ENCODE measurements around the gene CREB3L1. TPM values are rescaled to one million over a fixed set of nuclear protein-coding genes. Genes with fewer than 3 reads are reported as not detected.
A peak's percentile ranks its signal among the peaks of the same experiment; 100 is the strongest.

CREB3L1 gene
- 10 to 100 TPM; 20.7 to 28.0 TPM for total RNA-seq
- long read RNA-seq, result 0 reads

GRCh38 chr11:46277622-46278386 lies at the start of gene CREB3L1:
CREB3L1 (plus strand) TSS chr11:46277662; CDS start chr11:46278112, 450 bp downstream.
- peak; percentile 8 to 38 for ATAC-seq
- intact Hi-C loops (cut with DNase I), result no loop called here
- DNase-seq, result peak; percentile 46

GRCh38 chr11:46229230-46229629 lies 48.2 kb upstream of the CREB3L1 start:
- ATAC-seq, result no peak
- no peak for DNase-seq
- intact Hi-C loops (cut with DNase I), result no loop called here

- ATAC-seq, result no peak
- intact Hi-C loops (cut with DNase I), result no loop called here
- DNase-seq, result no peak
These were observed 43.2 kb upstream of the CREB3L1 start for GRCh38 chr11:46234311-46234710.

GRCh38 chr11:46235777-46236688 lies 41.4 kb upstream of the CREB3L1 start:
- no peak for DNase-seq
- intact Hi-C loops (cut with DNase I), result loop anchor here in 1 of 2 donors (5.0 kb wide), 1 partner anchor 114 kb away; the partner anchor contains the start of gene PHF21A
- no peak for ATAC-seq

- DNase-seq (no peak), ATAC-seq (no peak)
- intact Hi-C loops (cut with DNase I), result loop anchor here in 1 of 2 donors (5.0 kb wide), 1 partner anchor 115 kb away; the partner anchor contains the start of gene PHF21A
These were observed 40.6 kb upstream of the CREB3L1 start for GRCh38 chr11:46236918-46237247.

- intact Hi-C loops (cut with DNase I), result loop anchor here in 1 of 2 donors (5.0 kb wide), 1 partner anchor 115 kb away; the partner anchor contains the start of gene PHF21A
- ATAC-seq (peak; percentile 58 to 69), DNase-seq (peak; percentile 83)
These were observed 40.0 kb upstream of the CREB3L1 start for GRCh38 chr11:46237248-46238077.

- DNase-seq (peak; percentile 89), ATAC-seq (peak; percentile 67 to 72)
- intact Hi-C loops (cut with DNase I), result loop anchor here in 1 of 2 donors (5.0 kb wide), 1 partner anchor 116 kb away; the partner anchor contains the start of gene PHF21A
These were observed 39.1 kb upstream of the CREB3L1 start for GRCh38 chr11:46238078-46238966.

GRCh38 chr11:46238967-46239800 lies 38.3 kb upstream of the CREB3L1 start:
- DNase-seq (peak; percentile 89), ATAC-seq (peak; percentile 84 to 86)
- intact Hi-C loops (cut with DNase I), result loop anchor here in 1 of 2 donors (1.0 to 5.0 kb wide), 2 partner anchors 69 to 117 kb away; partner anchors contain the start of gene PHF21A

- intact Hi-C loops (cut with DNase I), result loop anchor here (1.0 to 5.0 kb wide), 3 partner anchors 69 to 117 kb away; partner anchors contain the start of gene PHF21A (in 1 of the 2)
- DNase-seq, result no peak
- ATAC-seq, result peak in 1 of 2 donors; percentile 28
These were observed 37.7 kb upstream of the CREB3L1 start for GRCh38 chr11:46239801-46240061.

- intact Hi-C loops (cut with DNase I), result loop anchor here in 1 of 2 donors (5.0 kb wide), 1 partner anchor 72 kb away; no protein-coding TSS in a partner anchor
- ATAC-seq (no peak), DNase-seq (no peak)
These were observed 37.1 kb upstream of the CREB3L1 start for GRCh38 chr11:46240371-46240770.

- intact Hi-C loops (cut with DNase I), result loop anchor here in 1 of 2 donors (5.0 kb wide), 1 partner anchor 71 kb away; no protein-coding TSS in a partner anchor
- no peak for ATAC-seq
- no peak for DNase-seq
These were observed 36.6 kb upstream of the CREB3L1 start for GRCh38 chr11:46240861-46241260.

GRCh38 chr11:46242041-46242951 lies 35.2 kb upstream of the CREB3L1 start:
- ATAC-seq (no peak), DNase-seq (no peak)
- intact Hi-C loops (cut with DNase I), result loop anchor here in 1 of 2 donors (5.0 kb wide), 1 partner anchor 70 kb away; no protein-coding TSS in a partner anchor

- ATAC-seq (peak; percentile 85 to 89), DNase-seq (peak; percentile 96)
- intact Hi-C loops (cut with DNase I), result loop anchor here in 1 of 2 donors (5.0 kb wide), 1 partner anchor 69 kb away; no protein-coding TSS in a partner anchor
These were observed 34.3 kb upstream of the CREB3L1 start for GRCh38 chr11:46242952-46243795.

- DNase-seq (no peak), ATAC-seq (no peak)
- intact Hi-C loops (cut with DNase I), result loop anchor here in 1 of 2 donors (5.0 kb wide), 1 partner anchor 69 kb away; no protein-coding TSS in a partner anchor
These were observed 33.7 kb upstream of the CREB3L1 start for GRCh38 chr11:46243796-46244109.

GRCh38 chr11:46246521-46246920 lies 30.9 kb upstream of the CREB3L1 start:
- intact Hi-C loops (cut with DNase I), result loop anchor here in 1 of 2 donors (5.0 kb wide), 1 partner anchor 51 kb away; no protein-coding TSS in a partner anchor

More at GRCh38 chr11:46246521-46246920, 30.9 kb upstream of the CREB3L1 start:
- DNase-seq, result no peak
- no peak for ATAC-seq
